CD4-positive, alpha-beta T cell treated with Interleukin-6 for 4 hours (primary cell): ENCODE data around the gene PRKX.
"Not testable (repeated sequence)": the region's sequence is repeated elsewhere in the genome, so short reads cannot be mapped to it uniquely, and the experiment has no call there.

Experiments
- DNase-seq: peaks from one replicate; pipeline ENCODE4 v3.0.0-alpha.2; 2020; ENCODE audit warnings: mixed read lengths

PRKX gene

DNA sequence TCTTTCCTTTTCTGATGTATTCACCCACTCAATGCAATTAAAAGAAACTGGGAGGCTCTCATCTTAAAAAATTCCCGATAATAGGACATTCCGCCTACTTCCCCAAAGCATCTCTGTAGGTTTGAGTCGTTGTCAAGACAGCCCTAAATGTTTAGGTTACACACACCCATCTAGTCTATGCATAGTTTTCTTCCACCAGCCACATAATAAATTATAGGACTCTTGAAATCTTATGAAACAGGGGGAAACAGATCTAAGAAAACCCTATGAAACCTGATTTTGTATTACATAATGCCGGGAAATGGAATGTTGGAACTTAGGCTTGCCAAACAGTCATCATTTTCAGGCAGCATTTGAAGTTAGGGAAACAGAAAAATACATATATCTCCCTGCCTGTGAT, 150.0 kb downstream of the PRKX start:
- no peak for DNase-seq

DNA sequence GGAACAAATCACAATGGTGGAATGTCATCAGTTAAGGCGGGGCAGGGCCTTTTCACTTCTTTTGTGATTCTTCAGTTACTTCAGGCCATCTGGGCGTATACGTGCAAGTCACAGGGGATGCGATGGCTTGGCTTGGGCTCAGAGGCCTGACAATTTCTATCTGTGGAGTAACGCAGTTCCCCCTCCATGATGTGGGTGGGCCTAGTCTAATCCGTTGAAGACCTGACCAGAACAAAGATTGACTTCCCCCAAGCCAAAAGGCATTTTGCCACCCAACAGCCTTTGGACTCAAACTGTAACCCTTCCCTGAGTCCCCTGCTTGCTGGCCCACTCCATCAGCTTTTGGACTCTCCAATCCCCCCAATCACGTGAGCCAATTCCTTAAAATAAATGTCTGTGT, 153.4 kb downstream of the PRKX start:
- DNase-seq = not testable (repeated sequence)
